GM18868 (cell line): Measurements from ENCODE around the gene SGTA.

Experiments used
- ATAC-seq: cut with Tn5 transposase; IDR thresholded peaks from one replicate; pipeline ENCODE4 v1.9.1; 2021; ENCODE audit warnings: mild to moderate bottlenecking, moderate library complexity; ENCODE audit not compliant: unreplicated experiment

Gene SGTA

GRCh38 chr19:2731181-2731995 lies 51.7 kb downstream of the SGTA start:
- ATAC-seq = no peak

- ATAC-seq = no peak
These were observed 52.9 kb downstream of the SGTA start for GRCh38 chr19:2729943-2730818.

- ATAC-seq = no peak
These were observed 54.2 kb downstream of the SGTA start for GRCh38 chr19:2728783-2729387.

DNA sequence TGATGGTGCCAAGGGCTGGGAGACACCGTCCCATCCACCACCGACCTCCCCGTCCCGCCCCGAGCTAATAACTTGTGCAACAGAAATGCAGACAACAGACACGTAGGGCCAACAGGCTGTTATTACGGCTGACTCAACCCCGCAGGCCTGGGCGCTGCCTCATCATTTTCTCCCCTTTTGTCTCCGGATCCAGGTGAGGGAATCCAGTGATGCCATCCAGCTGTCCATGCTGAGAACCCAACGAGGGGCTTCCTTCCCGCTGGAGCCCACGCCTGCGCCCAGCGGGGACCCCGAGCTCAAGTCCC lies 55.5 kb downstream of the SGTA start:
- no peak for ATAC-seq

GRCh38 chr19:2726904-2727639 lies 56.0 kb downstream of the SGTA start:
- ATAC-seq = no peak

- no peak for ATAC-seq
These were observed 56.8 kb downstream of the SGTA start for GRCh38 chr19:2726160-2726855.

DNA sequence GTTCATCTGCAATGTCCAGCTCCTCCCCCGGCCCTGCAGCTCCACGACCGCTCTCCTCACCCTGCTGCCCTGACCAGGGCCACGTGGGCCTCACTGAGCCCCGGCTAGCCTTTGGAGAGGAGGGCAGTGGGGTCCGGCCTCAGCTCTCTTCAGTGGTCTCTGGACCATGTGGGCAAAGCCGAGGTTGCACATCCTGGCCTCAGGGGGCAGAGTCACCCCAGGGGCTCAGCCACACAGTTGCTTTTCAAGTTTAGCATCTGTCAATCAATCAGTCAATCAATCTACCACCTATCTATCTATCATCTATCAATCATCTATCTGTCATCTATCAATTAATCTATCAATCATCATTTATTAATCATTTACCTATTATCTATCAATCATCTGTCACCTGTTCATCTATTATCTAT lies 58.9 kb downstream of the SGTA start:
- ATAC-seq = no peak

DNA sequence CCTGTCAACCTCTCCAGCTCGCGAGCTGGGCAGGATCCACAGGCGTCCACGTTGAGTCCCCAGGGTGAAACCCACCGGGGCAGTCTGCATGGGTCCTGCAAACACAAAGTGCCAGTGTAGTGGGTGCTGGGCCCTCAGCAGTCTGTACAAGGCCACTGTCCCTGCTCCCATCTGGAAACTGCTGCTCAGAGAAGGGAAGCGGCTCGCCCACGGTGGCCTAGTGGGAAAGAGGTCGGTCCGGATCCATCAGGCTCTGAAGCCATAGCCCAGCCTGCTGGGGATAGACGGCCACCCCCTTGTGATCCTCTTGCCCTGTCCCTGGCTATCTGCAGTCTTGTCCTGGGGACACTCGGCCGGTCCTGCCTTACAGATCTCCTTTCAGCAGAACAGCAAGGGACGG lies 59.3 kb downstream of the SGTA start:
- ATAC-seq = no peak

DNA sequence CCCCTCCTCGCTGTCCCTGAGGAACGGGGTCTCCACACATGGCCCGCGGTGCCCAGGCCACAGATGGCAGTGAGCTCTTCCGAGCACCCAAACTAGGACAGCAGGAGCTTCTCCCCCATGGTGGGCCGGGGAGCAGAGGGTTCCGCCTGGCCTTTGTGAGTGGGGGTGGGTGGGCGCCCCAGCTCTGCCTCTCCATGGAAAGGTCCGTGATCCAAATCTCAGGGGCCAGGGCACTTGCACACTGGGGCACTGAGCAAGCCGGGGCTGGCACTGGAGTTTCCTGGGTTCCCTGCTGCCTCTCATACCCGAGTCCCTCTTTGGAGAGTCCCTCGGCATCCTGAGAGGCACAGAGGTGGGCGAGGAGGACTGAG lies 59.7 kb downstream of the SGTA start:
- ATAC-seq = no peak

- no peak for ATAC-seq
These were observed 60.3 kb downstream of the SGTA start for GRCh38 chr19:2722541-2723344.

DNA sequence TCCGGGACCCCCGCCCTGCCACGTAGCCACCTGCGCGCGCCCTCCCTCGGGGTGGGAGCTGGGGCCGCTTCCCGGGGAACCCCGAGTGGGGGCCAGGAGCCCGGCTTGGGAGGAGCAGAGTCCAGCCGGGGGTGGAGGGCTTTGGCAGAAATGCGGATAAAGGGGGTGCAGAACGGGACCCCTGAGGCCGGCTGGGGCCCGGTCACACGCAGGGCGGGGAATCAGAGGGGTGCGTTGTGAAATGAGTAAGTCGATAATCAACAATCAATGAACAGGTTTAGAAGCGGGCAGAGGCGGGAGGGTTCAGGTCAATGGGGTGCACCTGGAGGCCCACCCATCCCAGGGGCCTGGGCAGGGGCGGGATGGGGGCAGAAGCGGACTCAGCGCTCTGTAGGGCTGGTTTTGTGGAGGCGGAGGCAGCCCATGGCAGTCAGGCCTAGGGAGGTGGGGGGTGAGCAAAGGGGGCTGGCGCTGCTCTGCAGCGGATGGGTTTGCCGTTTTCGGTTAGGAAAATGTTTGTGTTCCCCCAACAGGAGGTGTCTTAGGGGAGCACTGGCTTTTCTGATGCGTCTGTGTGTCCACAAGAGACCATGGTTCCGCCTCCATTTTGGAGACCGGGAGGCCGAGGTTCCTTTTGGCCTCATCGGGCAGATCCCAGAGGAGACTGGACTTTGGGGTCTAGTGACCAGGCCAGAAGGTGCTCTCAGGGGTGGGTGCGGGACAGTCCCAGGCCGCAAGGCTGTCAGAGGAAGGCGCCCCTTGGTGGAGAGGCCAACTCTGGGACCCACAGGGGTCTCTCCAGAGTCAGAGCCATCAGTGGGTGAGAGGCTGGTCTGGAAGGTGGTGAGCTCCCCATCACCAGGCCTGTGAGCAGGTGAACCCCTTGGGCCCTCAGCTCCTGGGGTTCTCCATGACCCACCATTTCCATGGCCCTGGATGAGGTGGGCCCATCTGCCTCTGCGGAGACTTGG lies 61.2 kb downstream of the SGTA start:
- ATAC-seq = no peak

- ATAC-seq = no peak
These were observed 62.1 kb downstream of the SGTA start, which contains the start of gene DIRAS1 for GRCh38 chr19:2720777-2721569. DIRAS1 (minus strand) TSS chr19:2721372; CDS start chr19:2717806, 3,566 bp downstream.

DNA sequence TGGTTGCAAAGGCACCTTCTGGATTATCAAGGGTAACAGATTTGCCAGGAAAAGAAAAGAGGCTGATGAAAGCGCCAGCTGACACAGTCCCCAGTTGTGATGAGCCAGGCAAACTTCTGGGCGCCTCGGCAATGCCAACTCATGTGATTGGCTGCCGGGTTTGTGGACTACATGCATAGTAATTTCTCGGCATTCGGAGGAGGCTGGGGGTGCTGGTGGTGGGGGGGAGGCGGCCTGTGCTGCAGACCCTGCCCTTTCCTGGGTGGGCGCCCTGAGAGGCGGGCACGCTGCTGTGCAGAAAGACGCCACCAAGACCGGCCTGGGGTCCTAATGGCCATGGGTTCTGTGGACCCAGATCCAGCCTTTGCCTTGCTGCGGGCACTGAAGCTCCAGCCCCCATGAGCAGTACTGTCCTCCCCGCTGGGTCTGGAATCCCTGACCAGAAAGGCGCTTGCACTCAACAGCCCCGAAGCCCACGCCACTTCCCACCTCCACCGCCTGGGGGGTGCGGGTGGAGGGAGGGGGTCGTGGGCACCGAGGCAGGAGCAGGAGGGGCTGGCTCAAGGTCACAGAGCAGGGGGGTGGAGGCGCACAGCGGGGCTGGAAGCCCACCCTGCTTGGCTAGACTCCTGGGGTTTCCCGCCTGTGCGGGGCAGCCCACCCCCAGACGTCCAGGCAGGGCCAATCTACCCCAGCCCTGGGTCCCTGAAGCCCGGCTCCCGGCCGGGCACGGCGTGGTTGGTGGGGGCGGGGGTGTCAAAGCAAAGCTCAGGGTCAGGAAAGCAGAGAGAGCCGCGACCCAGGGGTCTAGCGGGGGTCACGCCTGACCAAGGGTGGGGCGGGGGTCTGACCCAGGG lies 62.9 kb downstream of the SGTA start:
- ATAC-seq = no peak

DNA sequence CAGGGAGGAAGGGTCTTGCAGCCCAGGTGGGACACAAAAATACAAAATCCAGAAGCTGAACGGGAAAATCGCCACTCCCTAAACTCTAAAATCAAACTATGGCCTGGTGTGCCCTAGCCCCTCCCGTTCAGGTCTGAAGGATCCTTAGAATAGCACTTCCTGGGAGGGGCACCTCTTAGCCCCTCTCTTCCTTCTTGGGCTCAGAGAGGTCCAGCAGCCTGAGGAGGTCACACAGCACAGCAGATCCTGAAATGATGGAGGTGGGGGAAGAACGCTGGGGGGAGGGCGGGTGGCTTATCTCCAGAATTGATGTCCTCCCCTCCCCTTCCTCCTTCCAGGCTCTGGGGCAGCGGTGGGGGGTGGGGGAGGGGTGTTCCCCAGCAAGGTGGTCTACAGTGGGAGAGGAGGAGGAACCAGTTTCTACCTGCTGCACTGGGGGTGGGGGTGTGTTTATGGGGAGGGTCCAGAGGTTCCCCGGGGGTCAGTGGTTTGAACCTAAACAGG lies 63.8 kb downstream of the SGTA start:
- no peak for ATAC-seq

- no peak for ATAC-seq
These were observed 65.2 kb downstream of the SGTA start for GRCh38 chr19:2717638-2718541.
